Astrocyte of the spinal cord (primary cell): ENCODE measurements around the gene NCOA1.

ENCODE experiments used
- DNase-seq: peaks from one replicate; pipeline ENCODE4 v3.0.0; 2011; ENCODE audit warnings: low read depth, low spot score
- H3K4me3 ChIP-seq: 2 replicates; pipeline ENCODE4 v1.5.1; 2011; ENCODE audit warnings: low read depth, mild to moderate bottlenecking, low read length, moderate library complexity
- in situ Hi-C: cut with HindIII; loops from 2 replicates; pipeline ENCODE4 v1.10.0; 2017; ENCODE audit warnings: low sequenced_read_pairs
- TF ChIP-seq, protein P1 (sequence below): IDR thresholded peaks from 2 replicates; pipeline ENCODE4 v1.5.1; 2012; ENCODE audit warnings: low read depth, mild to moderate bottlenecking, low read length, inconsistent platforms

Gene NCOA1

DNA sequence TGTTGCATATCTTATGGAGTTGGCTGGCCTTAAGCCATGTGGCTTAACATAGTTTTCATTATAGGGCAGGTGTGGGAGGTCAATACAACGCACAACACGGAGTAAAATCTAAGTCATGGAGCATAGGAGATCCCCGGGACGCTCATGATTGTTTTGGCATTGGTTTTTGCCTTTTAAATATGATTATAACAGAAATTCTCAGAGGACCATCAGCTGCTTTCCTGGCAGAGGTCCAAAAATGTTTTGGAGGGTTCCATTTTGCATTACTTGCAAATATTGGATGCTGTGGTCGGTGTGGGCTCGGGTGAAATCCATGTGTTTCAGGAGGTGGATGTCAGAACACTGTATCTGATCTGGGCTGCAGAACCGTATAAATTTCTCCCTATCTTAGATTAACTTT lies 3.4 kb downstream of the NCOA1 start:
- TF ChIP-seq, protein P1, sequence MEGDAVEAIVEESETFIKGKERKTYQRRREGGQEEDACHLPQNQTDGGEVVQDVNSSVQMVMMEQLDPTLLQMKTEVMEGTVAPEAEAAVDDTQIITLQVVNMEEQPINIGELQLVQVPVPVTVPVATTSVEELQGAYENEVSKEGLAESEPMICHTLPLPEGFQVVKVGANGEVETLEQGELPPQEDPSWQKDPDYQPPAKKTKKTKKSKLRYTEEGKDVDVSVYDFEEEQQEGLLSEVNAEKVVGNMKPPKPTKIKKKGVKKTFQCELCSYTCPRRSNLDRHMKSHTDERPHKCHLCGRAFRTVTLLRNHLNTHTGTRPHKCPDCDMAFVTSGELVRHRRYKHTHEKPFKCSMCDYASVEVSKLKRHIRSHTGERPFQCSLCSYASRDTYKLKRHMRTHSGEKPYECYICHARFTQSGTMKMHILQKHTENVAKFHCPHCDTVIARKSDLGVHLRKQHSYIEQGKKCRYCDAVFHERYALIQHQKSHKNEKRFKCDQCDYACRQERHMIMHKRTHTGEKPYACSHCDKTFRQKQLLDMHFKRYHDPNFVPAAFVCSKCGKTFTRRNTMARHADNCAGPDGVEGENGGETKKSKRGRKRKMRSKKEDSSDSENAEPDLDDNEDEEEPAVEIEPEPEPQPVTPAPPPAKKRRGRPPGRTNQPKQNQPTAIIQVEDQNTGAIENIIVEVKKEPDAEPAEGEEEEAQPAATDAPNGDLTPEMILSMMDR: no peak
- DNase-seq: no peak
- in situ Hi-C loops: no loop called here
- no peak overlapping the region for H3K4me3 ChIP-seq

DNA sequence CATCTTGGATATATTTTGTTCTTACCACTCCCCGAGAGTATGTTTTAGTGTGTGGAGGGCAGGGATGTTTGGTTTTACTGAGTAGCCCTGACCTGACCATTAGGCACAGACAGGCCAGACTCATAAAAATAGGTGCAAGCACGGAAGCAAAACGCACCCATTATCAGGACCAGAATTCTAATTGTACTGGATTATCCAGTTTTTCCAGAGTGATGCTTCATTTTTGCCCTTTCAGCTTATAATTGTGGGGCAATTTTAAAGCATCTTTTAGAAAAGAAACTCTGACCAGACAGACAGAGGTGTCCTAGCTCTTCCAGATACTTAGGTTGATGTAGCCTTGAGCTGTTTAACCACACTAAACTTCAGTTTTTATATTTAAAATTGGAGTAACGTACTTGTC lies 4.4 kb downstream of the NCOA1 start:
- TF ChIP-seq, protein P1: no peak
- in situ Hi-C loops: no loop called here
- H3K4me3 ChIP-seq: no peak overlapping the region
- no peak for DNase-seq

DNA sequence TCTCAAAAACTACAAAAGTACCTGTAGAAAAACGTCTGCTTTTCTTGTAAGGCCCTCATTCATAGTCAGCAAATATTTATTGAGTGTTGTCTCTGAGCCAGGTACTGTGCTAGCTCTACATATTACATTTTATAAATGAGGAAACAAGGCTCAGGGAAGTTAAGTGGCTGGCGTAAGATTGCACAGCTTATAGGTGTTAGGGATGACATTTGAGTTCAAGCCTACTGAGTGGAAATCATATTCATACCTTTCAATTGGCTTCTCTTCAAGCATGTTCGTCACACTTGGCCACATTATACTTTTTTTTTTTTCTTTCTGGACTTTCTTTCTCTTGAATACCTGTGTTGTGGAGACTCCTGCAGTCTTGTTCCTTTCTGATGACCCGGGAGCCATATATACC lies 5.9 kb downstream of the NCOA1 start:
- DNase-seq: no peak
- no peak overlapping the region for H3K4me3 ChIP-seq
- TF ChIP-seq, protein P1: no peak
- in situ Hi-C loops: no loop called here

DNA sequence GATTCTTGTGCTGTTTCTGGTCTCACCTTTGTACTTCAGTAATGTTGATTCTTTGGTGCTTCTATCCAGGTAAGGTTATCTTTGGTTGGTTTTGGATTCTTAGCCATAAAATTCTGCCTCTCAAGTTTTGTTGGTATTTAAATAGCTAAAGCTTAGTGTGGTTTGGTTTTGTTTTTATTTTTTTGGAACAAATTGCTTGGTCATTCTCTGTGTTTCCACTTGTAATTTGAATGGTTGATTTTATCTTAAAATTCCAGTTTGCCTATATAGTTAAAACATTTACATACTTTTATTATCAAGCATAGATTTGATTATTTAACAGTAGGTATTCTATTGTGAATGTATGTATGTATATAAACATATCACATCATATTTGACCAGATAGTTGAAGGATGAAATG lies 6.6 kb downstream of the NCOA1 start:
- in situ Hi-C loops: no loop called here
- TF ChIP-seq, protein P1: no peak
- H3K4me3 ChIP-seq: no peak overlapping the region
- DNase-seq: no peak

DNA sequence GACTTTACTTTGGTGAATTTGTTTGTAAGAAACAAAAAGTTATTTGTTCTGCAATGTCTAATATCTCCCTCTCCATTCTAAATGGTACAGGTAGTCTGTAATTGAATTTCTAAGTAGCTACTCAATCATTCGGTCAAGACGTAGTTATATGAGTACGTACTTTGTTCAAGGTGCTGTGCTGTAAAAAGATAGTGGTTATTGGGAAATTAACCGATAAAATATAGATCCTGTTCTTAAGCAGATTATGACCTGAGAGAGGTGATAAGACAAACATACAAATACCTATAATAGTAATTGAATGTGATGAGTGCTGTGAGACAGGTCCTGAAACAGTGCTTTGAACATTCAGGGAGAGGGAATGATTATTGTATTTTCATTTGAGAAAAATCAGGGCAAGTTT lies 7.1 kb downstream of the NCOA1 start:
- TF ChIP-seq, protein P1: no peak
- DNase-seq: no peak
- no peak overlapping the region for H3K4me3 ChIP-seq
- in situ Hi-C loops: no loop called here

DNA sequence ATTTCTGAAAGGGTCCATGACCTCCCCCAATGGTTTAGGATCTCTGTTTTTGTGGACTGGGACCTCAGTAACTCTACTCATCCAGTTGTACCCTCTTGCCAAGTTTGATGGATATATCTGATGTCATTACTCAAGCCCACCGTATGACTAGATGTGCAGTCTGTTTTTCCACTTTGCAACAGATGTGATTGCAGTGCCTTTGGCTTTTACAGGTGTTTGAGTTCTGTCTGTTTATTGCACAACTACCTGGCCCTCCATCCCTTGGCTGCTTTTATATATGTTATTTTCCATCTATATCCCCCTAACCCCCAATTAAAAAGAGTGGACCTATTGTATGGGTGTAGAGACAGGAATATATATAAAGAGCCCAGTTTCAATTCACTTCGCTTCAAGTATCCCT lies 10.8 kb downstream of the NCOA1 start:
- TF ChIP-seq, protein P1: no peak
- in situ Hi-C loops: no loop called here
- no peak for DNase-seq
- H3K4me3 ChIP-seq: no peak overlapping the region
